ENCODE results near the gene MAPK1IP1L. TPM values are rescaled to one million over a fixed set of nuclear protein-coding genes. Genes with fewer than 3 reads are reported as not detected.
"Not testable (repeated sequence)": the region's sequence is repeated elsewhere in the genome, so short reads cannot be mapped to it uniquely, and the experiment has no call there.

Gene MAPK1IP1L
- total and polyA plus RNA-seq, 3 experiments from 2014 or later: 86.8 to 106 (median 104) TPM

- Mint-ChIP-seq H3K4me1 (peaks cover 50 to 63% (median 59%) of the 10 kb centered on the region in 3 donors), H3K9me3 (no peaks in the 10 kb centered on the region), H3K4me3 (peak within 1 kb of the TSS; percentile 92 to 100 (median 94)), H3K27ac (peak within 1 kb of the TSS; percentile 89 to 99 (median 95)), H3K27me3 (no peaks in the 10 kb centered on the region), H3K36me3 (peaks cover 0 to 17% (median 0%) of the 10 kb centered on the region in 3 donors)
- ChIA-PET POLR2A (interaction anchor here (0.9 to 2.0 kb wide), 5 partner anchors 11 to 165 kb away, joined by 4 to 10 read pairs (median 8); partner anchors contain the start of genes DLGAP5, GCH1 and MAPK1IP1L), CTCF (interaction anchor here (0.8 to 3.6 kb wide), 6 partner anchors 12 to 120 kb away, joined by 3 to 28 read pairs (median 3); partner anchors contain the start of gene MAPK1IP1L)
- no peaks in the 10 kb centered on the region for H3K9me3 ChIP-seq (ENCODE audit: low read length)
- H3K36me3 ChIP-seq (ENCODE audit: insufficient read depth, low read length): no peaks in the 10 kb centered on the region
- peak; percentile 96 to 97 (median 96) for DNase-seq
- peaks cover 19% of the 10 kb centered on the region for H3K4me1 ChIP-seq (ENCODE audit: insufficient read depth, low read length)
- peak within 1 kb of the TSS; percentile 72 for H3K4me3 ChIP-seq (ENCODE audit: low read length)
- no peaks in the 10 kb centered on the region for H3K27me3 ChIP-seq (ENCODE audit: insufficient read depth, low read length, poor library complexity, severe bottlenecking)
- H3K27ac ChIP-seq (ENCODE audit: low read depth, low read length): peak within 1 kb of the TSS; percentile 83
These were observed 24.5 kb upstream of the MAPK1IP1L start, which contains the start of the genes SOCS4 and WDHD1 for GRCh38 chr14:55026793-55027561. TSS of gene SOCS4 (plus strand) at chr14:55027236. CDS start at chr14:55043042, 15,806 bp downstream. TSS of gene WDHD1 (minus strand) at chr14:55027099. CDS start at chr14:55026787, 312 bp downstream.

- Histone ChIP-seq H3K9me3 (ENCODE audit: low read length) (no peaks in the 10 kb centered on the region), H3K4me3 (ENCODE audit: low read length) (peak overlapping the region; percentile 72), H3K4me1 (ENCODE audit: insufficient read depth, low read length) (peaks cover 19% of the 10 kb centered on the region), H3K27me3 (ENCODE audit: insufficient read depth, low read length, poor library complexity, severe bottlenecking) (no peaks in the 10 kb centered on the region), H3K36me3 (ENCODE audit: insufficient read depth, low read length) (no peaks in the 10 kb centered on the region), H3K27ac (ENCODE audit: low read depth, low read length) (peak overlapping the region; percentile 83)
- Mint-ChIP-seq H3K27me3 (no peaks in the 10 kb centered on the region), H3K27ac (peak overlapping the region; percentile 21 to 99 (median 95)), H3K4me1 (peaks cover 52 to 63% (median 59%) of the 10 kb centered on the region in 3 donors), H3K4me3 (peak overlapping the region; percentile 92 to 100 (median 94)), H3K36me3 (peaks cover 0 to 21% (median 0%) of the 10 kb centered on the region in 3 donors), H3K9me3 (no peaks in the 10 kb centered on the region)
- ChIA-PET POLR2A (interaction anchor here (0.7 kb wide), 1 partner anchor 21 kb away, joined by 3 read pairs; no protein-coding TSS in a partner anchor), CTCF (interaction anchor here (3.6 kb wide), 1 partner anchor 23 kb away, joined by 28 read pairs; the partner anchor contains the start of gene MAPK1IP1L)
- DNase-seq: no peak
These were observed 23.4 kb upstream of the MAPK1IP1L start for GRCh38 chr14:55028066-55028465.

GRCh38 chr14:55028476-55028875 lies 23.0 kb upstream of the MAPK1IP1L start:
- Mint-ChIP-seq H3K4me3 (peak overlapping the region; percentile 92 to 100 (median 94)), H3K9me3 (no peaks in the 10 kb centered on the region), H3K4me1 (peaks cover 52 to 63% (median 59%) of the 10 kb centered on the region in 3 donors), H3K27ac (peak overlapping the region in 7 of 8 donors; percentile 21 to 99 (median 89)), H3K36me3 (peaks cover 0 to 24% (median 0%) of the 10 kb centered on the region in 3 donors), H3K27me3 (no peaks in the 10 kb centered on the region)
- Histone ChIP-seq H3K4me1 (ENCODE audit: insufficient read depth, low read length) (peaks cover 19% of the 10 kb centered on the region), H3K27ac (ENCODE audit: low read depth, low read length) (no peak overlapping the region), H3K27me3 (ENCODE audit: insufficient read depth, low read length, poor library complexity, severe bottlenecking) (no peaks in the 10 kb centered on the region), H3K9me3 (ENCODE audit: low read length) (no peaks in the 10 kb centered on the region), H3K36me3 (ENCODE audit: insufficient read depth, low read length) (no peaks in the 10 kb centered on the region), H3K4me3 (ENCODE audit: low read length) (peak overlapping the region; percentile 72)
- POLR2A ChIA-PET: interaction anchor here (0.7 kb wide), 1 partner anchor 20 kb away, joined by 3 read pairs; no protein-coding TSS in a partner anchor
- no peak for DNase-seq
- CTCF ChIA-PET: interaction anchor here (3.6 kb wide), 1 partner anchor 23 kb away, joined by 28 read pairs; the partner anchor contains the start of gene MAPK1IP1L

- ChIA-PET POLR2A (no interaction called here), CTCF (interaction anchor here (0.9 to 3.2 kb wide), 2 partner anchors 20 to 138 kb away, joined by 3 to 25 read pairs; partner anchors contain the start of gene MAPK1IP1L)
- H3K4me3 ChIP-seq (ENCODE audit: low read length): no peak overlapping the region
- Mint-ChIP-seq H3K9me3 (no peaks in the 10 kb centered on the region), H3K27me3 (no peaks in the 10 kb centered on the region), H3K27ac (peak overlapping the region in 1 of 8 donors; percentile 44), H3K36me3 (peaks cover 2 to 40% (median 4%) of the 10 kb centered on the region in 3 donors), H3K4me1 (peaks cover 44 to 55% (median 51%) of the 10 kb centered on the region in 3 donors), H3K4me3 (peak overlapping the region in 1 of 7 donors; percentile 48)
- H3K9me3 ChIP-seq (ENCODE audit: low read length): no peaks in the 10 kb centered on the region
- no peak overlapping the region for H3K27ac ChIP-seq (ENCODE audit: low read depth, low read length)
- no peak for DNase-seq
- H3K36me3 ChIP-seq (ENCODE audit: insufficient read depth, low read length): no peaks in the 10 kb centered on the region
- H3K4me1 ChIP-seq (ENCODE audit: insufficient read depth, low read length): peaks cover 19% of the 10 kb centered on the region
- H3K27me3 ChIP-seq (ENCODE audit: insufficient read depth, low read length, poor library complexity, severe bottlenecking): no peaks in the 10 kb centered on the region
These were observed 20.3 kb upstream of the MAPK1IP1L start for GRCh38 chr14:55031190-55031589.

- H3K36me3 Mint-ChIP-seq: peaks cover 12 to 48% (median 16%) of the 10 kb centered on the region in 3 donors
These were observed 13.5 kb upstream of the MAPK1IP1L start for GRCh38 chr14:55037995-55038394.

GRCh38 chr14:55038708-55039107 lies 12.7 kb upstream of the MAPK1IP1L start:
- CTCF ChIA-PET: no interaction called here
- H3K9me3 Mint-ChIP-seq: no peaks in the 10 kb centered on the region
- Histone ChIP-seq H3K9me3 (ENCODE audit: low read length) (no peaks in the 10 kb centered on the region), H3K27me3 (ENCODE audit: insufficient read depth, low read length, poor library complexity, severe bottlenecking) (no peaks in the 10 kb centered on the region), H3K4me1 (ENCODE audit: insufficient read depth, low read length) (no peaks in the 10 kb centered on the region), H3K4me3 (ENCODE audit: low read length) (no peak overlapping the region), H3K27ac (ENCODE audit: low read depth, low read length) (no peak overlapping the region), H3K36me3 (ENCODE audit: insufficient read depth, low read length) (no peaks in the 10 kb centered on the region)
- POLR2A ChIA-PET: interaction anchor here (0.6 kb wide), 1 partner anchor 154 kb away, joined by 6 read pairs; no protein-coding TSS in a partner anchor
- no peak overlapping the region for H3K4me3 Mint-ChIP-seq
- H3K27ac Mint-ChIP-seq: peak overlapping the region in 3 of 8 donors; percentile 20 to 72 (median 45)
- peaks cover 12 to 51% (median 16%) of the 10 kb centered on the region in 3 donors for H3K36me3 Mint-ChIP-seq
- peaks cover 9 to 17% (median 10%) of the 10 kb centered on the region in 3 donors for H3K4me1 Mint-ChIP-seq
- no peak for DNase-seq
- no peaks in the 10 kb centered on the region for H3K27me3 Mint-ChIP-seq

More at GRCh38 chr14:55037995-55038394, 13.5 kb upstream of the MAPK1IP1L start:
- DNase-seq; H3K4me3 Mint-ChIP-seq; H3K4me3 ChIP-seq (ENCODE audit: low read length); H3K27me3 Mint-ChIP-seq; H3K36me3 ChIP-seq (ENCODE audit: insufficient read depth, low read length); H3K4me1 ChIP-seq (ENCODE audit: insufficient read depth, low read length); H3K9me3 Mint-ChIP-seq; H3K27ac ChIP-seq (ENCODE audit: low read depth, low read length); H3K27me3 ChIP-seq (ENCODE audit: insufficient read depth, low read length, poor library complexity, severe bottlenecking); H3K9me3 ChIP-seq (ENCODE audit: low read length); H3K27ac Mint-ChIP-seq; CTCF ChIA-PET: not testable (repeated sequence)
- peaks cover 9 to 17% (median 10%) of the 10 kb centered on the region in 3 donors for H3K4me1 Mint-ChIP-seq
- POLR2A ChIA-PET: interaction anchor here (0.6 kb wide), 1 partner anchor 154 kb away, joined by 6 read pairs; no protein-coding TSS in a partner anchor

- ChIA-PET POLR2A (no interaction called here), CTCF (no interaction called here)
- DNase-seq: no peak
- H3K27ac Mint-ChIP-seq: no peak overlapping the region
- peak overlapping the region in 1 of 7 donors; percentile 34 for H3K4me3 Mint-ChIP-seq
- Histone ChIP-seq H3K9me3 (ENCODE audit: low read length) (no peaks in the 10 kb centered on the region), H3K4me1 (ENCODE audit: insufficient read depth, low read length) (no peaks in the 10 kb centered on the region), H3K27me3 (ENCODE audit: insufficient read depth, low read length, poor library complexity, severe bottlenecking) (no peaks in the 10 kb centered on the region), H3K36me3 (ENCODE audit: insufficient read depth, low read length) (no peaks in the 10 kb centered on the region), H3K27ac (ENCODE audit: low read depth, low read length) (no peak overlapping the region), H3K4me3 (ENCODE audit: low read length) (no peak overlapping the region)
- no peaks in the 10 kb centered on the region for H3K27me3 Mint-ChIP-seq
- no peaks in the 10 kb centered on the region for H3K9me3 Mint-ChIP-seq
- H3K4me1 Mint-ChIP-seq: peaks cover 3 to 9% (median 7%) of the 10 kb centered on the region in 3 donors
- peaks cover 4 to 32% (median 5%) of the 10 kb centered on the region in 3 donors for H3K36me3 Mint-ChIP-seq
These were observed 7.9 kb upstream of the MAPK1IP1L start for GRCh38 chr14:55043528-55043927.
